Lower leg skin (tissue), 4 donors: Measurements from ENCODE around the gene CEP97. TPM values are rescaled to one million over a fixed set of nuclear protein-coding genes. Genes with fewer than 3 reads are reported as not detected.
"Not testable (repeated sequence)": the region's sequence is repeated elsewhere in the genome, so short reads cannot be mapped to it uniquely, and the experiment has no call there.

Source experiments
- DNase-seq, 2 donors: peaks; one replicate each; pipeline ENCODE4 v3.0.0-alpha.2; 2019; ENCODE audit warnings: low spot score in 2 of 2
- H3K4me3 ChIP-seq: fragments of 200-600 bp; sonication (generic); 2 replicates; pipeline ENCODE4 v1.5.1; 2017; ENCODE audit warnings: mild to moderate bottlenecking, low read depth; ENCODE audit not compliant: poor library complexity, severe bottlenecking
- CTCF ChIP-seq, 3 donors: fragments of 450-650 bp; IDR thresholded peaks; one replicate each; pipeline ENCODE4 v1.5.1; 2016; ENCODE audit warnings: antibody characterized with exemption in 3 of 3, mild to moderate bottlenecking in 3 of 3, moderate library complexity in 2 of 3
- POLR2A ChIP-seq, 2 donors: fragments of 450-650 bp; IDR thresholded peaks; one replicate each; pipeline ENCODE4 v1.6.1; 2016 to 2017; ENCODE audit warnings: antibody characterized with exemption in 2 of 2, mild to moderate bottlenecking in 1 of 2, moderate library complexity in 1 of 2
- WGBS, 2 donors: methylation state at CpG; one replicate each; pipeline ENCODE4 v1.1.5; 2018; 5-methylcytosine and 5-hydroxymethylcytosine counted together
- intact Hi-C: fragments of 100-400 bp; cut with DNase I; formaldehyde crosslinking; loops from one replicate; pipeline ENCODE4 v1.15.0; 2023; ENCODE audit warnings: low total_unique reads
- total RNA-seq, 4 donors: library from RNA; depleted of rRNA; stranded (reverse); fragments of >200 nt; gene quantifications; one replicate each; pipeline ENCODE4 v1.1.0, GENCODE V29; 2016

Gene CEP97
- total RNA-seq, 4 donors from 2014 or later, result 6.5 to 8.3 (median 7.4) TPM

DNA sequence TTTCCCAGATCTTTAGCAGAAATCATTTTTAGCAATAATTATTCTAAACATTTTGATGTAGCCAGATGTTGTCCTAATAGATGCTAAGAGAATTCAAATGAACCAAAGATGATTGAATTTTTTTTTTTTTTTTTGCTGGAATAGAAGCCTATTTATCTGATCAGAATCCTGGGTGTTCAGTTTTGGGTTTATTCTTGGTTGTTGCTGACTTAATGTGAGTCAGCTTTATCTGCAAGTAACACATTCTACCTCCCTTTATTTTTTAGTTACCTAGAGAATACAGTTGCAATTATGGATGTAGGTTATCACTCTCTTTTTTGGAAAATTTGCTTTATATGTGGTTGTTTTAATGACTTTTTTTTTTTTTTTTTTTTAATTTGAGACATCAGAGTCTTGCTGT lies 6.4 kb downstream of the CEP97 start:
- no peak overlapping the region for H3K4me3 ChIP-seq
- no peak for DNase-seq
- intact Hi-C loops, result no loop called here
- TF ChIP-seq POLR2A (IDR thresholded peaks at IDR 0.05), result no peak
- no peak for TF ChIP-seq CTCF (IDR thresholded peaks at IDR 0.05)

DNA sequence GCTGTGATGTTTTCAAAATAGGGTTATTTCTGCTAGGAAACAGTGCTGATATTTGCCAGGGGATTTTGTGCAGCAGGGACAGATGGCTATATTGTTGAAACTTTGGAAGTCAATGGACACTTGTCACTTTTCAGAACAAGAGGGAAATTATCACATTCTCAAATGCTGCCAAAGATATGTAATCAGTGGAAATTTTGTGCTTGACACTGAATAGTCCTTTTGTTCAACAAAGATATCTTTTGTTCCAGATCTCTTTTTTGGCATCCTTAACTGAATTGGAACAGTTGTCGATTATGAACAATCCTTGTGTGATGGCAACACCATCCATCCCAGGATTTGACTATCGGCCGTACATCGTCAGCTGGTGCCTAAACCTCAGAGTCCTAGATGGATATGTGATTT lies 7.8 kb downstream of the CEP97 start:
- WGBS, 2 donors, result 70 to 88% methylated on average over 4 of the region's 4 CpGs
- TF ChIP-seq POLR2A (IDR thresholded peaks at IDR 0.05) (no peak), CTCF (IDR thresholded peaks at IDR 0.05) (no peak)
- DNase-seq, result no peak
- H3K4me3 ChIP-seq, result no peak overlapping the region
- intact Hi-C loops, result no loop called here

DNA sequence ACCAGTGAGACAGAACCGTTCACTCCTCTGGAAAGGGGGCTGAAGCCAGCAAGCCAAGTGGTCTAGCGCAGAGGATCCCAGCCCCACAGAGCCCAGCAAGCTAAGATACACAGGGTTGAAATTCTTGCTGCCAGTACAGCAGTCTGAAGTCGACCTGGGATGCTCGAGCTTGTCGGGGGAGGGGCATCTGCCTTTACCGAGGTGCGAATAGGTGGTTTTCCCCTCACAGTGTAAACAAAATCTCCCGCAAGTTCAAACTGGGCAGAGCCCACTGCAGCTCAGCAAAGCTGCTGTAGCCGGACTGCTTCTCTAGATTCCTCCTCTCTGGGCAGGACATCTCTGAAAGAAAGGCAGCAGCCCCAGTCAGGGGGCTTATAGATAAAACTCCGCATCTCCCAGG lies 11.4 kb downstream of the CEP97 start:
- TF ChIP-seq CTCF (IDR thresholded peaks at IDR 0.05), result no peak
- no peak for TF ChIP-seq POLR2A (IDR thresholded peaks at IDR 0.05)
- 98 to 99% methylated on average over 10 of the region's 10 CpGs for WGBS, 2 donors
- intact Hi-C loops, result no loop called here

DNA sequence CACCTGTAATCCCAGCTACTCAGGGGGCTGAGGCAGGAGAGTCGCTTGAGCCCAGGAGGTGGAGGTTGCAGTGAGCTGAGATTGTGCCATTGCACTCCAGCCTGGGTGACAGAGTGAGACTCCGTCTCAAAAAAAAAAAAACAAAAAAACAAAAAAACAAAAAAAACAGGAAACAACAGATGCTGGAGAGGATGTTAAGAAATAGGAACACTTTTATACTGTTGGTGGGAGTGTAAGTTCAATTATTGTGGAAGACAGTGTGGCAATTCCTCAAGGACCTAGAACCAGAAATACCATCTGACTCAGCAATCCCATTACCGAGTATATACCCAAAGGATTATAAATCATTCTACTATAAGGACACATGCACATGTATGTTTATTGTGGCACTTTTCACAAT lies 17.5 kb downstream of the CEP97 start:
- not testable (repeated sequence) for H3K4me3 ChIP-seq, DNase-seq

More for the DNA sequence above, 11.4 kb downstream of the CEP97 start:
- H3K4me3 ChIP-seq, result no peak overlapping the region
- DNase-seq, result no peak

GRCh38 chr3:101744811-101745210 lies 20.4 kb downstream of the CEP97 start:
- intact Hi-C loops, result no loop called here
- TF ChIP-seq CTCF (IDR thresholded peaks at IDR 0.05), result no peak
- no peak for TF ChIP-seq POLR2A (IDR thresholded peaks at IDR 0.05)
- DNase-seq, result no peak
- WGBS, 2 donors, result 41 to 86% methylated on average over 1 of the region's 1 CpG
- H3K4me3 ChIP-seq, result no peak overlapping the region

More for the DNA sequence above, 17.5 kb downstream of the CEP97 start:
- WGBS, 2 donors, result 93 to 98% methylated on average over 3 of the region's 3 CpGs
- intact Hi-C loops, result not testable (repeated sequence)

GRCh38 chr3:101745934-101746333 lies 21.5 kb downstream of the CEP97 start:
- 86 to 100% methylated on average over 1 of the region's 1 CpG for WGBS, 2 donors
- intact Hi-C loops, H3K4me3 ChIP-seq, DNase-seq: not testable (repeated sequence)

DNA sequence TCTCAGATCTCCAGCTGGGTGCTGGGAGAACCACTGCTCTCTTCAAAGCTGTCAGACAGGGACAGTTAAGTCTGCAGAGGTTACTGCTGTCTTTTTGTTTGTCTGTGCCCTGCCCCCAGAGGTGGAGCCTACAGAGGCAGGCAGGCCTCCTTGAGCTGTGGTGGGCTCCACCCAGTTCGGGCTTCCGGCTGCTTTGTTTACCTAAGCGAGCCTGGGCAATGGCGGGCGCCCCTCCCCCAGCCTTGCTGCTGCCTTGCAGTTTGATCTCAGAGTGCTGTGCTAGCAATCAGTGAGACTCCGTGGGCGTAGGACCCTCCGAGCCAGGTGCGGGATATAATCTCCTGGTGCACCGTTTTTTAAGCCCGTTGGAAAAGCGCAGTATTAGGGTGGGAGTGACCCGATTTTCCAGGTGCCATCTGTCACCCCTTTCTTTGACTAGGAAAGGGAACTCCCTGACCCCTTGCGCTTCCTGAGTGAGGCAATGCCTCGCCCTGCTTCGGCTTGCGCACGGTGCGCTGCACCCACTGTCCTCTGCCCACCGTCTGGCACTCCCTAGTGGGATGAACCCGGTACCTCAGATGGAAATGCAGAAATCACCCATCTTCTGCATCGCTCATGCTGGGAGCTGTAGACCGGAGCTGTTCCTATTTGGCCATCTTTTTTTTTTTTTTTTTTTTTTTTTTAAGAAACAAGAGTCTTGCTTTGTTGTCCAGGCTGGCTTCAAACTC lies 29.1 kb downstream of the CEP97 start:
- WGBS, 2 donors, result 98% methylated on average over 10 to 13 of the region's 23 CpGs
- H3K4me3 ChIP-seq, intact Hi-C loops, DNase-seq: not testable (repeated sequence)
